PFSK-1 (cell line): ENCODE results near the gene FAM209A. TPM values are rescaled to one million over a fixed set of nuclear protein-coding genes. Genes with fewer than 3 reads are reported as not detected.
"Not testable (repeated sequence)": the region's sequence is repeated elsewhere in the genome, so short reads cannot be mapped to it uniquely, and the experiment has no call there.

Experiments
- FOXP2 ChIP-seq: optimal IDR thresholded peaks from 2 replicates; pipeline ENCODE3; 2011; ENCODE audit warnings: borderline replicate concordance, control low read depth, inconsistent platforms; ENCODE audit not compliant: insufficient read depth; ENCODE audit errors: extremely low read length, extremely low read depth
- POLR2AphosphoS5 ChIP-seq: IDR thresholded peaks from 2 replicates; pipeline ENCODE4 v1.6.1; 2012; ENCODE audit warnings: low read depth, mild to moderate bottlenecking, control low read depth, low read length, moderate library complexity
- REST ChIP-seq, 2 experiments: IDR thresholded peaks; 2 replicates each; pipeline versions ENCODE4 v1.6.1 to v1.8.0; 2011 to 2012; ENCODE audit warnings: low read depth in 2 of 2, low read length in 2 of 2, control low read depth in 1 of 2, inconsistent platforms in 1 of 2, mild to moderate bottlenecking in 1 of 2, moderate library complexity in 1 of 2; ENCODE audit not compliant: insufficient read depth in 1 of 2
- SIN3A ChIP-seq: IDR thresholded peaks from 2 replicates; pipeline ENCODE4 v1.6.1; 2012; ENCODE audit warnings: mild to moderate bottlenecking, low read length, moderate library complexity, borderline replicate concordance; ENCODE audit not compliant: insufficient read depth
- TAF1 ChIP-seq: IDR thresholded peaks from 2 replicates; pipeline ENCODE4 v1.6.1; 2012; ENCODE audit warnings: low read length, control low read depth, borderline replicate concordance; ENCODE audit not compliant: insufficient read depth
- polyA plus RNA-seq: library from polyadenylated mRNA; unstranded; fragments of >200 nt; gene quantifications from one replicate; pipeline ENCODE4 v1.2.1, GENCODE V29; 2012; ENCODE audit warnings: low read depth, missing spikeins; ENCODE audit not compliant: insufficient read length

Gene FAM209A
- polyA plus RNA-seq = not detected

GRCh38 chr20:56524444-56524843, at the start of gene FAM209A:
Gene FAM209A (plus strand): TSS chr20:56524744. CDS start chr20:56524809, 65 bp downstream.
- TF ChIP-seq FOXP2; TAF1; REST (IDR thresholded peaks at IDR 0.05; ENCODE audit: insufficient read depth in 1 of 2, low read depth in 2 of 2, low read length in 2 of 2): not testable (repeated sequence)

GRCh38 chr20:56483970-56484369, 40.6 kb upstream of the FAM209A start:
- TF ChIP-seq TAF1 (no peak), SIN3A (no peak), FOXP2 (no peak), REST (IDR thresholded peaks at IDR 0.05; ENCODE audit: insufficient read depth in 1 of 2, low read depth in 2 of 2, low read length in 2 of 2) (no peak), POLR2AphosphoS5 (no peak)

GRCh38 chr20:56487216-56487615, 37.3 kb upstream of the FAM209A start:
- TF ChIP-seq FOXP2 (no peak), TAF1 (no peak), REST (IDR thresholded peaks at IDR 0.05; ENCODE audit: insufficient read depth in 1 of 2, low read depth in 2 of 2, low read length in 2 of 2) (no peak), SIN3A (no peak), POLR2AphosphoS5 (no peak)

GRCh38 chr20:56488566-56488965, 36.0 kb upstream of the FAM209A start:
- TF ChIP-seq REST (IDR thresholded peaks at IDR 0.05; ENCODE audit: insufficient read depth in 1 of 2, low read depth in 2 of 2, low read length in 2 of 2) (no peak), TAF1 (no peak), FOXP2 (no peak), POLR2AphosphoS5 (no peak), SIN3A (no peak)

- TF ChIP-seq POLR2AphosphoS5 (no peak), TAF1 (no peak), REST (IDR thresholded peaks at IDR 0.05; ENCODE audit: insufficient read depth in 1 of 2, low read depth in 2 of 2, low read length in 2 of 2) (no peak), FOXP2 (no peak)
Measured at GRCh38 chr20:56501116-56501515, 23.4 kb upstream of the FAM209A start.
